ENCODE results near the gene PLA2G2A.

The PLA2G2A gene

DNA sequence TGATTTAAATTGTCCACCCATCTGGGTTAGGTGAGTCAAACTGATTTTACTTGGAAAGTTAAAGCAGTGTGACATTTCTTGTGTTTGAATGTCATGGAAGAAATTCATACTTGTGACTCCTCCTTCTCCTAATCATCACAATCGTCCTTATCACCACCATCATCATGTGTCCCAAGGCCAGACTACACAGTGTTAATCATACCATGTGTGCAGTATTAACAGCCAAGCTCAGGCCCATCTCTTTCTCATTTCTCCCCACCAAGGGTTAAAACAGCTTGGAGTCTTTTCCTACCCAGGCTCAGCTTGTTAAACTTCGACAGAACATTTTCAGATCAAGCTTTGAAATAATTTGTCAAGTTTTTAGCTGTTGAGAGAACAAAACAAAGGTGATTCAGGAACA, 33.5 kb downstream of the PLA2G2A start:
- Histone ChIP-seq H3K9ac (no peak overlapping the region), H3K27me3 (ENCODE audit: insufficient read depth, low read depth) (peaks cover 29% of the 10 kb centered on the region; the same call in 1 of the 2 replicates), H3K36me3 (ENCODE audit: insufficient read depth) (no peaks in the 10 kb centered on the region), H3K4me3 (IDR thresholded peaks at IDR 0.05; ENCODE audit: insufficient read depth, low read depth, low read length) (no peak overlapping the region), H3K79me2 (ENCODE audit: insufficient read depth, low read depth) (no peaks in the 10 kb centered on the region), H4K20me1 (ENCODE audit: insufficient read depth) (no peaks in the 10 kb centered on the region), H3K4me2 (no peak overlapping the region), H2AFZ (ENCODE audit: low read depth) (no peak overlapping the region), H3K27ac (no peak overlapping the region), H3K4me1 (ENCODE audit: low read depth, poor library complexity, severe bottlenecking) (no peaks in the 10 kb centered on the region)
- TF ChIP-seq, protein P1, sequence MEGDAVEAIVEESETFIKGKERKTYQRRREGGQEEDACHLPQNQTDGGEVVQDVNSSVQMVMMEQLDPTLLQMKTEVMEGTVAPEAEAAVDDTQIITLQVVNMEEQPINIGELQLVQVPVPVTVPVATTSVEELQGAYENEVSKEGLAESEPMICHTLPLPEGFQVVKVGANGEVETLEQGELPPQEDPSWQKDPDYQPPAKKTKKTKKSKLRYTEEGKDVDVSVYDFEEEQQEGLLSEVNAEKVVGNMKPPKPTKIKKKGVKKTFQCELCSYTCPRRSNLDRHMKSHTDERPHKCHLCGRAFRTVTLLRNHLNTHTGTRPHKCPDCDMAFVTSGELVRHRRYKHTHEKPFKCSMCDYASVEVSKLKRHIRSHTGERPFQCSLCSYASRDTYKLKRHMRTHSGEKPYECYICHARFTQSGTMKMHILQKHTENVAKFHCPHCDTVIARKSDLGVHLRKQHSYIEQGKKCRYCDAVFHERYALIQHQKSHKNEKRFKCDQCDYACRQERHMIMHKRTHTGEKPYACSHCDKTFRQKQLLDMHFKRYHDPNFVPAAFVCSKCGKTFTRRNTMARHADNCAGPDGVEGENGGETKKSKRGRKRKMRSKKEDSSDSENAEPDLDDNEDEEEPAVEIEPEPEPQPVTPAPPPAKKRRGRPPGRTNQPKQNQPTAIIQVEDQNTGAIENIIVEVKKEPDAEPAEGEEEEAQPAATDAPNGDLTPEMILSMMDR (conservative IDR thresholded peaks at IDR 0.05; ENCODE audit: low read depth, low read length) = no peak

DNA sequence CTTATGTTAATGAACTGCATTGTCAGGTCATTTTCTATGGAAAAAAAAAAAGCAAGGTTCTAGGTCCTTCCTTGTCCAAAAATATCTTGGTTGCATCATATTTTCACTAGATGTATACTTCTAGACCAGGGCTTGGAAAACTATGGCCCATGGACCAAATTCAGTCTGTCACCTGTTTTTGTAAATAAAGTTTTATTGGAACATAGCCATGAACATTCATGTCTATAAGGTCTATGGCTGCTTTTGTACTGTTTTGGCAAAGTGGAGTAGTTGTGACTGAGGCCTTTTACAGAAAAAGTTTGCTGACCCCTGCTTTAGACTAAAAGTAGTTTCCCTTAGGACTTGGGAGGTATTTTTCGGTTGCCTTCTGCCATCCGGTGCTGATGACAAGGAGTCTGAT, 36.8 kb downstream of the PLA2G2A start:
- no peak overlapping the region for H3K4me2 ChIP-seq
- no peaks in the 10 kb centered on the region for H4K20me1 ChIP-seq (ENCODE audit: insufficient read depth)
- no peak overlapping the region for H3K4me3 ChIP-seq (IDR thresholded peaks at IDR 0.05; ENCODE audit: insufficient read depth, low read depth, low read length)
- no peak overlapping the region for H3K9ac ChIP-seq
- H3K79me2 ChIP-seq (ENCODE audit: insufficient read depth, low read depth) = no peaks in the 10 kb centered on the region
- peaks cover 28% of the 10 kb centered on the region; the same call in 1 of the 2 replicates for H3K27me3 ChIP-seq (ENCODE audit: insufficient read depth, low read depth)
- H2AFZ ChIP-seq (ENCODE audit: low read depth) = no peak overlapping the region
- no peaks in the 10 kb centered on the region for H3K4me1 ChIP-seq (ENCODE audit: low read depth, poor library complexity, severe bottlenecking)
- H3K36me3 ChIP-seq (ENCODE audit: insufficient read depth) = no peaks in the 10 kb centered on the region
- TF ChIP-seq, protein P1 (conservative IDR thresholded peaks at IDR 0.05; ENCODE audit: low read depth, low read length) = no peak
- H3K27ac ChIP-seq = no peak overlapping the region

DNA sequence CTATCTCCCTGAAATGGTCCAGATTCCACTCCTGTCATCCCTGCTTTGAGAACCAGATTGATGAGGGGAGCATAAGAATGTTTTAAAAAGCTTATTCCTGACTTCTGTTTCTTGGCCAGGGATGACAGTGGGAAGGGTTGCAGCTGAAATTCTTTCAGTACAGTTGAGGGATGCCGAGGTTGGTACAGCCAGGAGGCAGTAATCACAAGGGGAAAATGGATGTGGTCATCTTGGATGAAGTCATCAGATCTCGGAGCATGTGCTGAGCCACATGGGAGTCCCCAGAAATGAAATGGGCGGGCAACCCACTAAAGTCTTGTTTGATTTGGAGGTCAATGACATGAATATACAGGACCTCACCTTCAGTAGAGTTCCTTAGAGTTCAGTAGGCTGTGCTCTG, 37.3 kb downstream of the PLA2G2A start:
- Histone ChIP-seq H3K9ac (no peak overlapping the region), H3K4me3 (IDR thresholded peaks at IDR 0.05; ENCODE audit: insufficient read depth, low read depth, low read length) (no peak overlapping the region), H4K20me1 (ENCODE audit: insufficient read depth) (no peaks in the 10 kb centered on the region), H3K4me1 (ENCODE audit: low read depth, poor library complexity, severe bottlenecking) (no peaks in the 10 kb centered on the region), H3K4me2 (no peak overlapping the region), H3K79me2 (ENCODE audit: insufficient read depth, low read depth) (no peaks in the 10 kb centered on the region), H3K36me3 (ENCODE audit: insufficient read depth) (no peaks in the 10 kb centered on the region), H2AFZ (ENCODE audit: low read depth) (no peak overlapping the region), H3K27me3 (ENCODE audit: insufficient read depth, low read depth) (peaks cover 24% of the 10 kb centered on the region; the same call in 1 of the 2 replicates), H3K27ac (no peak overlapping the region)
- TF ChIP-seq, protein P1 (conservative IDR thresholded peaks at IDR 0.05; ENCODE audit: low read depth, low read length) = no peak

DNA sequence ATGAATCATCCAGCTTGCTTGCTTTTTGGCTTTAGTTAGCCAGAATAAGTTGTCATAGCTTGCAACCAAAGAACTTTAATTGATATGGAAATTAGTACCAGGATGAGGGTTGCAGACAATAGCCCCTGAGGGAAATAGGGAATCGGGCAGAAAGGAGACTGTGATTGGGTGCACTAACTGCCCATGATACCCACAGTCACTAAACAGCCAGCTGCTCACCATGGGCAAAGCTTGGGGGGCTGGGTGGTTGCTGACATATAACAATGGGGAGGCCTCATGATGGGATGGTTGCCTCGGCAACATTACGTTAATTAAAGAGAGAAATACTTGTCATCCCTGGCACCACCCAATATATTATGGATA, 38.2 kb downstream of the PLA2G2A start:
- Histone ChIP-seq H3K36me3 (ENCODE audit: insufficient read depth) (no peaks in the 10 kb centered on the region), H3K27me3 (ENCODE audit: insufficient read depth, low read depth) (peaks cover 15% of the 10 kb centered on the region; the same call in 1 of the 2 replicates), H3K4me1 (ENCODE audit: low read depth, poor library complexity, severe bottlenecking) (no peaks in the 10 kb centered on the region), H3K9ac (no peak overlapping the region), H3K27ac (no peak overlapping the region), H3K79me2 (ENCODE audit: insufficient read depth, low read depth) (no peaks in the 10 kb centered on the region), H2AFZ (ENCODE audit: low read depth) (no peak overlapping the region), H3K4me2 (no peak overlapping the region), H3K4me3 (IDR thresholded peaks at IDR 0.05; ENCODE audit: insufficient read depth, low read depth, low read length) (no peak overlapping the region), H4K20me1 (ENCODE audit: insufficient read depth) (no peaks in the 10 kb centered on the region)
- TF ChIP-seq, protein P1 (conservative IDR thresholded peaks at IDR 0.05; ENCODE audit: low read depth, low read length) = no peak

All from KMS-11 (cell line).